Measurements from ENCODE around the gene SLC29A4. TPM values are rescaled to one million over a fixed set of nuclear protein-coding genes. Genes with fewer than 3 reads are reported as not detected.

Gene SLC29A4
- total RNA-seq, 1 experiment from 2014 or later: 38.9 TPM

DNA sequence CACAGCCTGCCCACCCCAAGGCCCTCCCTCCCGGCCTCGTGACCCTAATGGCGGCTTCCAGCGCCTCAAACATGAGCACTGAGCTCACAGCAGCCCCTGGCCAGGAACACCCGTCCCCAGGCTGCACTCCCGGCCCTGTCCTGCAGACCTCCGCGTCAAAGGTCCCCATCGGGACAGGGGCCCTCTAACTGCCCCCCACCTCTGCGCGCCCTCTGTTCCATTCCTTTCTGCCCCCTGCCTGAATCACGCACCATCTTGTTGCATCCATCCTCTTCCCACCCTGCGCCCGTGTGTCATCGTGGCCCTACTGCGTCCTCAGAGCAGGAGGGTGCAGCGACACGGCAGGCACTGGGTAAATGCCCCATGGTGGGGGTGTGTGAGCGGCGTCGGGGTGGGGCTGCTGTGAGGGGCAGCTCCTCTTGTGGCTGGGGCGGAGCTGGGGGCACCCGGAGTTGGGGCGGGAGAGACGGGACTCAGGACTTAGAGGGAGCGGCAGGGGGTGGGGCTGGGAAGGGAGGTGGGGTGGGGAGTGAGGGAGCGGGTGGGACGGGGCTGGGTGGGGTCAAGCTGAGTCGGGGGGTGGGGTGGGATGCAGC lies 13.4 kb downstream of the SLC29A4 start:
- in situ Hi-C loops (cut with HindIII; ENCODE audit: low pct_unique_long_range_greater_than_20kb, low sequenced_read_pairs): no loop called here
- ATAC-seq: no peak
- POLR2A ChIA-PET: no interaction called here

DNA sequence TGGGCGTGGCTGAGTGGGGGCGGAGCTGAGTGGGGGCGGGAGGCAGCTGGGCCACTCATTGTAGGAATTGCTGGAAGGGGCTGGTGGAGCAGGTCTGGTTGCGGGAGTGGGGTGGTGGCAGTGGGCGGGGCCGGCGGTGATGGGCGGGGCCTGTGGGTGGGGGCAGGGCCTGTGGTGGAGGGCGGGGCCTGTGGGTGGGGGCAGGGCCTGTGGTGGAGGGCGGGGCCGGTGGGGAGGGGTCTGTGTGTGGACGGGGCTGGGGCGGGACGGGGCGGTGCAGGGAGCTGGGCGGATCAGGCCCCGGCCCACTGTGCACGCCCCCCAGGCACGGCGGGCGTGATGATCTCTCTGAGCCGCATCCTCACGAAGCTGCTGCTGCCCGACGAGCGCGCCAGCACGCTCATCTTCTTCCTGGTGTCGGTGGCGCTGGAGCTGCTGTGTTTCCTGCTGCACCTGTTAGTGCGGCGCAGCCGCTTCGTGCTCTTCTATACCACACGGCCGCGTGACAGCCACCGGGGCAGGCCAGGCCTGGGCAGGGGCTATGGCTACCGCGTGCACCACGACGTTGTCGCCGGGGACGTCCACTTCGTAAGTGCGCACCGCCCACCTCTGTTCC lies 14.0 kb downstream of the SLC29A4 start:
- intact Hi-C loops (cut with micrococcal nuclease; ENCODE audit: unreplicated experiment): no loop called here
- in situ Hi-C loops (cut with HindIII; ENCODE audit: low pct_unique_long_range_greater_than_20kb, low sequenced_read_pairs): no loop called here
- BruUV-seq (replicated peaks): no TSS peak
- TF ChIP-seq, protein P1, sequence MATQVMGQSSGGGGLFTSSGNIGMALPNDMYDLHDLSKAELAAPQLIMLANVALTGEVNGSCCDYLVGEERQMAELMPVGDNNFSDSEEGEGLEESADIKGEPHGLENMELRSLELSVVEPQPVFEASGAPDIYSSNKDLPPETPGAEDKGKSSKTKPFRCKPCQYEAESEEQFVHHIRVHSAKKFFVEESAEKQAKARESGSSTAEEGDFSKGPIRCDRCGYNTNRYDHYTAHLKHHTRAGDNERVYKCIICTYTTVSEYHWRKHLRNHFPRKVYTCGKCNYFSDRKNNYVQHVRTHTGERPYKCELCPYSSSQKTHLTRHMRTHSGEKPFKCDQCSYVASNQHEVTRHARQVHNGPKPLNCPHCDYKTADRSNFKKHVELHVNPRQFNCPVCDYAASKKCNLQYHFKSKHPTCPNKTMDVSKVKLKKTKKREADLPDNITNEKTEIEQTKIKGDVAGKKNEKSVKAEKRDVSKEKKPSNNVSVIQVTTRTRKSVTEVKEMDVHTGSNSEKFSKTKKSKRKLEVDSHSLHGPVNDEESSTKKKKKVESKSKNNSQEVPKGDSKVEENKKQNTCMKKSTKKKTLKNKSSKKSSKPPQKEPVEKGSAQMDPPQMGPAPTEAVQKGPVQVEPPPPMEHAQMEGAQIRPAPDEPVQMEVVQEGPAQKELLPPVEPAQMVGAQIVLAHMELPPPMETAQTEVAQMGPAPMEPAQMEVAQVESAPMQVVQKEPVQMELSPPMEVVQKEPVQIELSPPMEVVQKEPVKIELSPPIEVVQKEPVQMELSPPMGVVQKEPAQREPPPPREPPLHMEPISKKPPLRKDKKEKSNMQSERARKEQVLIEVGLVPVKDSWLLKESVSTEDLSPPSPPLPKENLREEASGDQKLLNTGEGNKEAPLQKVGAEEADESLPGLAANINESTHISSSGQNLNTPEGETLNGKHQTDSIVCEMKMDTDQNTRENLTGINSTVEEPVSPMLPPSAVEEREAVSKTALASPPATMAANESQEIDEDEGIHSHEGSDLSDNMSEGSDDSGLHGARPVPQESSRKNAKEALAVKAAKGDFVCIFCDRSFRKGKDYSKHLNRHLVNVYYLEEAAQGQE (IDR thresholded peaks at IDR 0.05; ENCODE audit: insufficient read depth in 1 of 2, low read depth in 2 of 2, low read length in 1 of 2): no peak
- no peak overlapping the region for H3K4me3 ChIP-seq (ENCODE audit: low read depth in 2 of 2, low read length in 2 of 2)
- no peaks in the 10 kb centered on the region for H3K36me3 ChIP-seq (ENCODE audit: control insufficient read depth, insufficient read depth, low read length)
- no peaks in the 10 kb centered on the region for H3K9me3 ChIP-seq (ENCODE audit: control insufficient read depth, insufficient read depth, low read depth, low read length)
- POLR2A ChIA-PET: no interaction called here
- no peak overlapping the region for H3K27ac ChIP-seq (ENCODE audit: low read length)
- DNase-seq (ENCODE audit: low read depth, low spot score) (no peak), ATAC-seq (no peak; the same call in 1 of the 2 replicates)
- no peaks in the 10 kb centered on the region for H3K27me3 ChIP-seq (ENCODE audit: control insufficient read depth, insufficient read depth, low read length)
- CTCF ChIA-PET: no interaction called here
- no peaks in the 10 kb centered on the region for H3K4me1 ChIP-seq (ENCODE audit: control insufficient read depth, insufficient read depth, low read length)

More for the DNA sequence above, 13.4 kb downstream of the SLC29A4 start:
- Histone ChIP-seq H3K27me3 (ENCODE audit: control insufficient read depth, insufficient read depth, low read length) (no peaks in the 10 kb centered on the region), H3K36me3 (ENCODE audit: control insufficient read depth, insufficient read depth, low read length) (no peaks in the 10 kb centered on the region), H3K27ac (ENCODE audit: low read length) (no peak overlapping the region), H3K4me3 (ENCODE audit: low read depth in 2 of 2, low read length in 2 of 2) (no peak overlapping the region), H3K4me1 (ENCODE audit: control insufficient read depth, insufficient read depth, low read length) (no peaks in the 10 kb centered on the region), H3K9me3 (ENCODE audit: control insufficient read depth, insufficient read depth, low read depth, low read length) (no peaks in the 10 kb centered on the region)
- intact Hi-C loops (cut with micrococcal nuclease; ENCODE audit: unreplicated experiment): no loop called here
- no peak for TF ChIP-seq POLR2AphosphoS5 (IDR thresholded peaks at IDR 0.05; ENCODE audit: low read depth, low read length)
- no peak for TF ChIP-seq TCF7L2 (IDR thresholded peaks at IDR 0.05; ENCODE audit: low read depth, low read length)
- TF ChIP-seq, protein P1 (IDR thresholded peaks at IDR 0.05; ENCODE audit: insufficient read depth in 1 of 2, low read depth in 2 of 2, low read length in 1 of 2): no peak
- TF ChIP-seq, protein P2, sequence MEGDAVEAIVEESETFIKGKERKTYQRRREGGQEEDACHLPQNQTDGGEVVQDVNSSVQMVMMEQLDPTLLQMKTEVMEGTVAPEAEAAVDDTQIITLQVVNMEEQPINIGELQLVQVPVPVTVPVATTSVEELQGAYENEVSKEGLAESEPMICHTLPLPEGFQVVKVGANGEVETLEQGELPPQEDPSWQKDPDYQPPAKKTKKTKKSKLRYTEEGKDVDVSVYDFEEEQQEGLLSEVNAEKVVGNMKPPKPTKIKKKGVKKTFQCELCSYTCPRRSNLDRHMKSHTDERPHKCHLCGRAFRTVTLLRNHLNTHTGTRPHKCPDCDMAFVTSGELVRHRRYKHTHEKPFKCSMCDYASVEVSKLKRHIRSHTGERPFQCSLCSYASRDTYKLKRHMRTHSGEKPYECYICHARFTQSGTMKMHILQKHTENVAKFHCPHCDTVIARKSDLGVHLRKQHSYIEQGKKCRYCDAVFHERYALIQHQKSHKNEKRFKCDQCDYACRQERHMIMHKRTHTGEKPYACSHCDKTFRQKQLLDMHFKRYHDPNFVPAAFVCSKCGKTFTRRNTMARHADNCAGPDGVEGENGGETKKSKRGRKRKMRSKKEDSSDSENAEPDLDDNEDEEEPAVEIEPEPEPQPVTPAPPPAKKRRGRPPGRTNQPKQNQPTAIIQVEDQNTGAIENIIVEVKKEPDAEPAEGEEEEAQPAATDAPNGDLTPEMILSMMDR (IDR thresholded peaks at IDR 0.05): no peak
- no peak for TF ChIP-seq SIN3A (IDR thresholded peaks at IDR 0.05; ENCODE audit: borderline replicate concordance, insufficient read depth, low read depth, low read length)
- no TSS peak for BruUV-seq (replicated peaks)
- no peak for DNase-seq (ENCODE audit: low read depth, low spot score)
- CTCF ChIA-PET: interaction anchor here (0.6 kb wide), 1 partner anchor 11 kb away, joined by 5 read pairs; no protein-coding TSS in a partner anchor
